Keratinocyte (primary cell): ENCODE measurements around the gene GH2.
"Not testable (repeated sequence)": the region's sequence is repeated elsewhere in the genome, so short reads cannot be mapped to it uniquely, and the experiment has no call there.

Experiments used
- CTCF ChIP-seq, 3 experiments: IDR thresholded peaks in 1 of 3; conservative IDR thresholded peaks in 1 of 3; optimal IDR thresholded peaks in 1 of 3; 2 replicates in 2 of 3; 3 replicates in 1 of 3; pipeline versions ENCODE3 to v1.5.1; 2011; ENCODE audit warnings: low read length in 3 of 3, mild to moderate bottlenecking in 3 of 3, moderate library complexity in 2 of 3, control low read depth in 1 of 3, inconsistent platforms in 1 of 3; ENCODE audit not compliant: insufficient read depth in 2 of 3; ENCODE audit errors: extremely low read depth in 1 of 3
- EZH2 ChIP-seq: IDR thresholded peaks from one replicate; pipeline ENCODE4 v1.6.1; 2012; ENCODE audit warnings: inconsistent platforms, mild to moderate bottlenecking, low read length, moderate library complexity

DNA sequence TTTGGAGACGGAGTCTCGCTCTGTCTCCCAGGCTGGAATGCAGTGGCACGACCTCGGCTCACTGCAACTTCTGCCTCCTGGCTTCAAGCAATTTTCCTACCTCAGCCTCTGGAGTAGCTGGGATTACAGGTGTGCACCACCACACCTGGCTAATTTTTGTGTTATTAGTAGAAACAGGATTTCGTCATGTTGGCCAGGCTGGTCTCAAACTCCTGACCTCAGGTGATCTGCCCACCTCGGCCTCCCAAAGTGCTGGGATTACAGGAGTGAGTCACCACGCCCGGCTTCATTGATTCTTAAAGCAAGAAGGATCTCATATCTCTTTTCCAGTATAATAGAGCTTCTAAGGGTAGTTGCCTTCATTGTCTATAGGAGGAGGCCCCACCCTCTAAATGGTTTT is 23.1 kb upstream of the GH2 start:
- TF ChIP-seq CTCF (optimal IDR thresholded peaks at IDR 0.05 in 1 of 3, IDR thresholded peaks at IDR 0.05 in 1 of 3, conservative IDR thresholded peaks at IDR 0.05 in 1 of 3; ENCODE audit: extremely low read depth in 1 of 3, insufficient read depth in 2 of 3, low read length in 3 of 3); EZH2: not testable (repeated sequence)
